HG02840 (cell line): Measurements from ENCODE around the gene OR10J5.

ENCODE experiments used
- ATAC-seq: cut with Tn5 transposase; IDR thresholded peaks from one replicate; pipeline ENCODE4 v1.9.1; 2021; ENCODE audit warnings: mild to moderate bottlenecking, moderate library complexity, moderate number of reproducible peaks; ENCODE audit not compliant: unreplicated experiment, low FRiP score

The OR10J5 gene

GRCh38 chr1:159492575-159493323 is 43.1 kb downstream of the OR10J5 start:
- ATAC-seq: no peak
